IMR-90 (cell line): ENCODE data around the gene NCOA5. TPM values are rescaled to one million over a fixed set of nuclear protein-coding genes. Genes with fewer than 3 reads are reported as not detected.

Experiments used
- ATAC-seq: fragments of 200-7000 bp; cut with Tn5 transposase; 2 replicates; pipeline ENCODE4 v1.9.1; 2020; ENCODE audit warnings: low read depth, mild to moderate bottlenecking, moderate library complexity
- BruUV-seq: library from RNA; stranded (reverse); fragments of 400-500 nt; replicated peaks from 2 replicates; lab custom pipeline; 2021; lab: Mats Ljungman, UMichigan
- CTCF ChIA-PET: fragments of 300-600 bp; formaldehyde crosslinking; extraction: SDS; loops from one replicate; lab custom pipeline; 2021; ENCODE audit warnings: antibody characterized with exemption; lab: Yijun Ruan, JAX
- POLR2A ChIA-PET: fragments of 300-600 bp; sonication (Branson Sonifier 250); formaldehyde crosslinking; loops from one replicate; lab custom pipeline; 2022; ENCODE audit warnings: antibody characterized with exemption; ENCODE audit not compliant: unreplicated experiment; lab: Charles Lee
- DNase-seq: peaks from one replicate; pipeline ENCODE4 v3.0.0; 2013
- H2AFZ ChIP-seq: replicated peaks from 2 replicates; pipeline ENCODE3; 2013; ENCODE audit warnings: low read length, mild to moderate bottlenecking; ENCODE audit not compliant: poor library complexity
- H2AK5ac ChIP-seq: 2 replicates; pipeline ENCODE4 v1.6.1; 2013; ENCODE audit warnings: low read depth, low read length, inconsistent platforms
- H2AK9ac ChIP-seq: replicated peaks from 2 replicates; pipeline ENCODE3; 2013; ENCODE audit warnings: mild to moderate bottlenecking, low read depth, low read length, moderate library complexity; ENCODE audit not compliant: poor library complexity
- H2BK120ac ChIP-seq: 2 replicates; pipeline ENCODE4 v1.6.1; 2013; ENCODE audit warnings: low read depth, low read length, inconsistent platforms
- H2BK15ac ChIP-seq: 3 replicates; pipeline ENCODE4 v1.6.1; 2013; ENCODE audit warnings: low read depth, low read length, inconsistent platforms
- H2BK20ac ChIP-seq: 2 replicates; pipeline ENCODE4 v1.6.1; 2013; ENCODE audit warnings: low read depth, mild to moderate bottlenecking, inconsistent platforms, low read length, moderate library complexity
- H2BK5ac ChIP-seq: 2 replicates; pipeline ENCODE4 v1.6.1; 2013; ENCODE audit warnings: mild to moderate bottlenecking, low read depth, low read length, inconsistent platforms; ENCODE audit not compliant: poor library complexity, severe bottlenecking
- H3K14ac ChIP-seq: replicated peaks from 2 replicates; pipeline ENCODE4 v1.6.1; 2013; ENCODE audit warnings: low read depth, low read length, inconsistent platforms
- H3K18ac ChIP-seq: 2 replicates; pipeline ENCODE4 v1.6.1; 2013; ENCODE audit warnings: low read depth, low read length, control low read depth
- H3K23ac ChIP-seq: 2 replicates; pipeline ENCODE4 v1.6.1; 2013; ENCODE audit warnings: low read depth, low read length, inconsistent platforms
- H3K27ac ChIP-seq: 2 replicates; pipeline ENCODE4 v1.5.1; 2013; ENCODE audit warnings: mild to moderate bottlenecking, control low read depth, low read length; ENCODE audit not compliant: insufficient read depth
- H3K27me3 ChIP-seq: 2 replicates; pipeline ENCODE4 v1.6.1; 2013; ENCODE audit warnings: low read length; ENCODE audit not compliant: control insufficient read depth, insufficient read depth
- H3K36me3 ChIP-seq: 2 replicates; pipeline ENCODE4 v1.6.1; 2013; ENCODE audit warnings: low read length, mixed read lengths; ENCODE audit not compliant: control insufficient read depth, insufficient read depth
- H3K4ac ChIP-seq: 2 replicates; pipeline ENCODE4 v1.6.1; 2013; ENCODE audit warnings: low read depth, low read length, inconsistent platforms
- H3K4me1 ChIP-seq: 2 replicates; pipeline ENCODE4 v1.6.1; 2013; ENCODE audit warnings: low read length, mixed read lengths; ENCODE audit not compliant: control insufficient read depth, insufficient read depth
- H3K4me2 ChIP-seq: 2 replicates; pipeline ENCODE4 v1.6.1; 2013; ENCODE audit warnings: low read depth, mild to moderate bottlenecking, control low read depth, low read length, moderate library complexity
- H3K4me3 ChIP-seq: 2 replicates; pipeline ENCODE4 v1.5.1; 2013; ENCODE audit warnings: low read depth, mild to moderate bottlenecking, control low read depth, low read length, moderate library complexity; ENCODE audit not compliant: insufficient read depth
- H3K56ac ChIP-seq: 2 replicates; pipeline ENCODE4 v1.6.1; 2013; ENCODE audit warnings: low read length, inconsistent platforms; ENCODE audit not compliant: insufficient read depth; ENCODE audit errors: extremely low read depth
- H3K79me1 ChIP-seq, 2 experiments: 2 replicates each; pipeline ENCODE4 v1.6.1; 2013; ENCODE audit warnings: low read length in 2 of 2, inconsistent platforms in 1 of 2, low read depth in 1 of 2
- H3K9ac ChIP-seq: 2 replicates; pipeline ENCODE4 v1.6.1; 2013; ENCODE audit warnings: low read depth, low read length, control low read depth
- H3K9me1 ChIP-seq: 2 replicates; pipeline ENCODE4 v1.6.1; 2013; ENCODE audit warnings: low read length, inconsistent platforms; ENCODE audit not compliant: insufficient read depth
- H3K9me3 ChIP-seq: 2 replicates; pipeline ENCODE4 v1.6.1; 2013; ENCODE audit warnings: low read length; ENCODE audit not compliant: control insufficient read depth, insufficient read depth
- H4K20me1 ChIP-seq: 2 replicates; pipeline ENCODE4 v1.6.1; 2013; ENCODE audit warnings: low read length, inconsistent platforms; ENCODE audit not compliant: insufficient read depth
- H4K5ac ChIP-seq: 2 replicates; pipeline ENCODE4 v1.6.1; 2013; ENCODE audit warnings: mild to moderate bottlenecking, low read depth, low read length, control low read depth
- H4K8ac ChIP-seq, 2 experiments: 2 replicates each; pipeline ENCODE4 v1.6.1; 2013; ENCODE audit warnings: low read depth in 2 of 2, low read length in 2 of 2, control low read depth in 1 of 2, inconsistent platforms in 1 of 2
- H4K91ac ChIP-seq: 2 replicates; pipeline ENCODE4 v1.6.1; 2013; ENCODE audit warnings: low read depth, low read length, inconsistent platforms; ENCODE audit not compliant: insufficient read depth
- BHLHE40 ChIP-seq: fragments of 150-350 bp; IDR thresholded peaks from 2 replicates; pipeline ENCODE4 v1.6.1; 2016; ENCODE audit warnings: mild to moderate bottlenecking, low read depth, low read length
- CEBPB ChIP-seq: IDR thresholded peaks from 2 replicates; pipeline ENCODE4 v1.6.1; 2012; ENCODE audit warnings: low read depth, low read length, improper control_type of control experiment
- CHD1 ChIP-seq: IDR thresholded peaks from 2 replicates; pipeline ENCODE4 v1.6.1; 2012; ENCODE audit warnings: low read depth, low read length, improper control_type of control experiment
- FOS ChIP-seq: fragments of 150-350 bp; IDR thresholded peaks from 2 replicates; pipeline ENCODE4 v1.6.1; 2016; ENCODE audit warnings: low read depth, low read length
- MAFK ChIP-seq: IDR thresholded peaks from 2 replicates; pipeline ENCODE4 v1.6.1; 2012; ENCODE audit warnings: low read depth, low read length, improper control_type of control experiment
- MAZ ChIP-seq: IDR thresholded peaks from 2 replicates; pipeline ENCODE4 v1.6.1; 2012; ENCODE audit warnings: low read depth, mild to moderate bottlenecking, low read length, improper control_type of control experiment, moderate library complexity, borderline replicate concordance
- MXI1 ChIP-seq: IDR thresholded peaks from 2 replicates; pipeline ENCODE4 v1.6.1; 2012; ENCODE audit warnings: low read depth, mild to moderate bottlenecking, low read length, moderate library complexity, borderline replicate concordance
- NFE2L2 ChIP-seq: fragments of 150-350 bp; IDR thresholded peaks from 2 replicates; pipeline ENCODE4 v1.6.1; 2016; ENCODE audit warnings: low read depth, mild to moderate bottlenecking, low read length
- POLR2A ChIP-seq: IDR thresholded peaks from 2 replicates; pipeline ENCODE4 v1.6.1; 2012; ENCODE audit warnings: mild to moderate bottlenecking, low read depth, low read length
- RAD21 ChIP-seq: IDR thresholded peaks from 2 replicates; pipeline ENCODE4 v1.6.1; 2012; ENCODE audit warnings: low read length, improper control_type of control experiment
- RCOR1 ChIP-seq: IDR thresholded peaks from 2 replicates; pipeline ENCODE4 v1.6.1; 2012; ENCODE audit warnings: mild to moderate bottlenecking, low read length, improper control_type of control experiment; ENCODE audit not compliant: insufficient replicate concordance
- RFX5 ChIP-seq: IDR thresholded peaks from 2 replicates; pipeline ENCODE4 v1.8.0; 2012; ENCODE audit warnings: low read depth, mild to moderate bottlenecking, low read length, moderate library complexity
- SMC3 ChIP-seq: fragments of 150-350 bp; IDR thresholded peaks from 2 replicates; pipeline ENCODE4 v1.6.1; 2016; ENCODE audit warnings: low read depth, mild to moderate bottlenecking, antibody characterized with exemption, low read length, moderate library complexity
- USF2 ChIP-seq: fragments of 150-350 bp; IDR thresholded peaks from 2 replicates; pipeline ENCODE4 v1.6.1; 2017; ENCODE audit warnings: mild to moderate bottlenecking, antibody characterized with exemption, low read length, low read depth
- WGBS, 2 experiments: methylation state at CpG; one replicate each; pipeline versions ENCODE4 v1.1.5 to v1.1.7; 2013; ENCODE audit warnings: missing lambda C conversion rate in 2 of 2; ENCODE audit not compliant: insufficient read length in 1 of 2; ENCODE audit errors: extremely low coverage in 2 of 2; 5-methylcytosine and 5-hydroxymethylcytosine counted together
- dilution Hi-C: fragments of 300-500 bp; cut with HindIII; formaldehyde crosslinking; loops from one replicate; pipeline ENCODE4 v1.14.3; 2018; ENCODE audit warnings: low sequenced_read_pairs; ENCODE audit not compliant: unreplicated experiment
- in situ Hi-C: fragments of 300-500 bp; cut with MboI; formaldehyde crosslinking; loops from 3 replicates; pipeline ENCODE4 v1.14.3; 2019; ENCODE audit warnings: low sequenced_read_pairs, inconsistent platforms, mixed read lengths
- intact Hi-C: fragments of 100-400 bp; cut with micrococcal nuclease; formaldehyde crosslinking; loops from 2 replicates; pipeline ENCODE4 v1.10.0; 2022
- polyA plus RNA-seq, 3 experiments: library from polyadenylated mRNA; depleted of rRNA; stranded (reverse); fragments of >200 nt; gene quantifications; 2 replicates each; pipeline ENCODE4 v1.2.3, GENCODE V29; 2012; ENCODE audit warnings: low replicate concordance in 1 of 3
- total RNA-seq: library from RNA; depleted of rRNA; stranded (reverse); fragments of >200 nt; gene quantifications from 2 replicates; pipeline ENCODE4 v1.2.3, GENCODE V29; 2012
- TF ChIP-seq, protein P1 (sequence below): conservative IDR thresholded peaks from 2 replicates; pipeline ENCODE4 v1.5.1; 2012; ENCODE audit warnings: mild to moderate bottlenecking, low read depth, low read length, improper control_type of control experiment
- TF ChIP-seq, protein P2 (sequence below): fragments of 150-350 bp; IDR thresholded peaks from 2 replicates; pipeline ENCODE4 v1.6.1; 2016; ENCODE audit warnings: low read depth, mild to moderate bottlenecking, low read length, moderate library complexity, borderline replicate concordance

Gene NCOA5
- total and polyA plus RNA-seq, 2 of the 4 experiments (the other 2 are of a cell fraction): 17.4 to 20.6 TPM

DNA sequence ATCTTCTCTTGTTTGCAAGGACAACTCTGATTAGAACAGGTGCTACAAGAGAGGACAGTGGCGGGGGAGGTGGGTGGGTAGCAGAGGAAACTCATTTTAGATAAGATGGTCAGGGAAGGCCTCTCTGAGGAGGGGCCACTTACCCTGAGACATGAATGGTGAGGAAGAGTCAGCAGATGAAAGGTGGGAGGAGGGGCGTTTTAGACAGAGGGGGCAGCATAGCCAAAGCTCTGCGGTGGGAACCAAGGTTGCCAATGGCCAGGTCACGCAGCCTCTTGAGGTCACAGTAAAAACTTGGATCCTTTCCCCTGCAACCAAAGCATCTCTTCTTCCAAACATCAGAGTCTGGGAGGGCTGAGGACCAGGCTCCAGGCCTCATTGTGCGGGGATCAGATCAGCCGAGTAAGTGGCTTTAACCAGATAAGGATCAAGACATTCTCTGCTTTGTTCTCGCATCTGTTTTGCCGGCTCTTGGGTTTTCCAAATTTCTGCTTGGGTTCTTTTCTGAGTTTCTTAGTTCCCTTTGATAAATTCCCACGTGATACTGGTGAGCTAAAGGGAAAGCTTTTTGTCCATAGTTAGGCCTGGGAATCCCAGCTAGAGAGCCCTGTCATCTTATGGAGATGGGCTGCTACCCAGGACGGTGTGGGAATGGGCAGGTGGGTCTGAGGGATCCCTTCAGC, 22.8 kb upstream of the NCOA5 start:
- WGBS, 2 experiments: 71% methylated on average over 4 of the region's 10 CpGs; no CpG with 5 or more reads in 1 of the 2 experiments
- H3K9me1 ChIP-seq: no peaks in the 10 kb centered on the region
- H2BK5ac ChIP-seq: no peak overlapping the region
- H2BK15ac ChIP-seq: no peak overlapping the region
- DNase-seq (no peak), ATAC-seq (no peak)
- intact Hi-C loops: no loop called here
- H2AK9ac ChIP-seq: no peak overlapping the region
- H3K14ac ChIP-seq: no peak overlapping the region
- no peak overlapping the region for H4K91ac ChIP-seq
- no peak overlapping the region for H3K23ac ChIP-seq
- TF ChIP-seq, protein P1, sequence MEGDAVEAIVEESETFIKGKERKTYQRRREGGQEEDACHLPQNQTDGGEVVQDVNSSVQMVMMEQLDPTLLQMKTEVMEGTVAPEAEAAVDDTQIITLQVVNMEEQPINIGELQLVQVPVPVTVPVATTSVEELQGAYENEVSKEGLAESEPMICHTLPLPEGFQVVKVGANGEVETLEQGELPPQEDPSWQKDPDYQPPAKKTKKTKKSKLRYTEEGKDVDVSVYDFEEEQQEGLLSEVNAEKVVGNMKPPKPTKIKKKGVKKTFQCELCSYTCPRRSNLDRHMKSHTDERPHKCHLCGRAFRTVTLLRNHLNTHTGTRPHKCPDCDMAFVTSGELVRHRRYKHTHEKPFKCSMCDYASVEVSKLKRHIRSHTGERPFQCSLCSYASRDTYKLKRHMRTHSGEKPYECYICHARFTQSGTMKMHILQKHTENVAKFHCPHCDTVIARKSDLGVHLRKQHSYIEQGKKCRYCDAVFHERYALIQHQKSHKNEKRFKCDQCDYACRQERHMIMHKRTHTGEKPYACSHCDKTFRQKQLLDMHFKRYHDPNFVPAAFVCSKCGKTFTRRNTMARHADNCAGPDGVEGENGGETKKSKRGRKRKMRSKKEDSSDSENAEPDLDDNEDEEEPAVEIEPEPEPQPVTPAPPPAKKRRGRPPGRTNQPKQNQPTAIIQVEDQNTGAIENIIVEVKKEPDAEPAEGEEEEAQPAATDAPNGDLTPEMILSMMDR: no peak
- TF ChIP-seq RCOR1: no peak
- TF ChIP-seq CEBPB: no peak
- no peak for TF ChIP-seq FOS
- no peak for TF ChIP-seq RFX5
- TF ChIP-seq MAFK: no peak
- no peak for TF ChIP-seq BHLHE40
- no peak for TF ChIP-seq SMC3
- TF ChIP-seq MXI1: no peak
- TF ChIP-seq NFE2L2: no peak
- TF ChIP-seq RAD21: no peak
- TF ChIP-seq, protein P2, sequence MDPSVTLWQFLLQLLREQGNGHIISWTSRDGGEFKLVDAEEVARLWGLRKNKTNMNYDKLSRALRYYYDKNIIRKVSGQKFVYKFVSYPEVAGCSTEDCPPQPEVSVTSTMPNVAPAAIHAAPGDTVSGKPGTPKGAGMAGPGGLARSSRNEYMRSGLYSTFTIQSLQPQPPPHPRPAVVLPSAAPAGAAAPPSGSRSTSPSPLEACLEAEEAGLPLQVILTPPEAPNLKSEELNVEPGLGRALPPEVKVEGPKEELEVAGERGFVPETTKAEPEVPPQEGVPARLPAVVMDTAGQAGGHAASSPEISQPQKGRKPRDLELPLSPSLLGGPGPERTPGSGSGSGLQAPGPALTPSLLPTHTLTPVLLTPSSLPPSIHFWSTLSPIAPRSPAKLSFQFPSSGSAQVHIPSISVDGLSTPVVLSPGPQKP: no peak
- no peak for TF ChIP-seq POLR2A
- no peak for TF ChIP-seq MAZ
- TF ChIP-seq USF2: no peak
- TF ChIP-seq CHD1: no peak
- ChIA-PET CTCF (no interaction called here), POLR2A (no interaction called here)
- H3K4me1 ChIP-seq: no peaks in the 10 kb centered on the region
- no peak overlapping the region for H3K4me3 ChIP-seq
- no peaks in the 10 kb centered on the region for H4K20me1 ChIP-seq
- BruUV-seq: no TSS peak
- H2BK120ac ChIP-seq: no peak overlapping the region
- no peaks in the 10 kb centered on the region for H3K36me3 ChIP-seq
- H2AK5ac ChIP-seq: no peak overlapping the region
- H4K8ac ChIP-seq: no peak overlapping the region
- no peak overlapping the region for H2BK20ac ChIP-seq
- peaks cover 19% of the 10 kb centered on the region for H3K27me3 ChIP-seq
- no peak overlapping the region for H3K9ac ChIP-seq
- H4K5ac ChIP-seq: no peak overlapping the region
- in situ Hi-C loops: no loop called here
- no peak overlapping the region for H3K27ac ChIP-seq
- H3K9me3 ChIP-seq: no peaks in the 10 kb centered on the region
- H3K18ac ChIP-seq: no peak overlapping the region
- H3K4ac ChIP-seq: no peak overlapping the region
- no peak overlapping the region for H3K56ac ChIP-seq
- no peak overlapping the region for H2AFZ ChIP-seq
- dilution Hi-C loops: no loop called here
- no peak overlapping the region for H3K4me2 ChIP-seq
- H3K79me1 ChIP-seq: no peaks in the 10 kb centered on the region
